Activated CD8-positive, alpha-beta T cell treated with anti-CD3 and anti-CD28 coated beads for 36 hours (primary cell): ENCODE measurements around the gene ATP6V0D1. TPM values are rescaled to one million over a fixed set of nuclear protein-coding genes. Genes with fewer than 3 reads are reported as not detected.
"Not testable (repeated sequence)": the region's sequence is repeated elsewhere in the genome, so short reads cannot be mapped to it uniquely, and the experiment has no call there.

Source experiments
- ATAC-seq: fragments of 200-7000 bp; cut with Tn5 transposase; one replicate; pipeline ENCODE4 v1.10.0; 2021; ENCODE audit warnings: mild to moderate bottlenecking, moderate library complexity
- CTCF ChIA-PET: fragments of 350-600 bp; sonication (Branson Sonifier 250); formaldehyde crosslinking; loops from one replicate; lab custom pipeline; 2021; ENCODE audit warnings: antibody characterized with exemption; lab: Charles Lee
- POLR2A ChIA-PET: fragments of 350-600 bp; sonication (Branson Sonifier 250); formaldehyde crosslinking; loops from one replicate; lab custom pipeline; 2021; ENCODE audit warnings: antibody characterized with exemption; lab: Charles Lee
- DNase-seq: peaks from one replicate; pipeline ENCODE4 v3.0.0-alpha.2; 2020
- H3K27ac Mint-ChIP-seq: one replicate; pipeline ENCODE4 v1.8.0; 2021; ENCODE audit warnings: mild to moderate bottlenecking, mixed read lengths
- H3K27me3 Mint-ChIP-seq: one replicate; pipeline ENCODE4 v1.8.0; 2021; ENCODE audit warnings: mixed read lengths
- H3K36me3 Mint-ChIP-seq: one replicate; pipeline ENCODE4 v1.8.0; 2021; ENCODE audit warnings: low read depth, mixed read lengths
- H3K4me1 Mint-ChIP-seq: one replicate; pipeline ENCODE4 v1.8.0; 2021; ENCODE audit warnings: low read depth, mixed read lengths
- H3K4me3 Mint-ChIP-seq: one replicate; pipeline ENCODE4 v1.8.0; 2021; ENCODE audit warnings: mild to moderate bottlenecking, moderate library complexity, mixed read lengths
- H3K9me3 Mint-ChIP-seq: one replicate; pipeline ENCODE4 v1.8.0; 2021; ENCODE audit warnings: mixed read lengths
- intact Hi-C: fragments of 100-400 bp; cut with micrococcal nuclease; formaldehyde crosslinking; loops from one replicate; pipeline ENCODE4 v1.10.0; 2022
- total RNA-seq, 2 experiments: library from RNA; stranded (reverse); gene quantifications; one replicate each; pipeline ENCODE4 v1.2.3, GENCODE V29; 2021
- TF ChIP-seq, protein P1 (sequence below): fragments of 200-600 bp; IDR thresholded peaks from one replicate; pipeline ENCODE4 v1.8.0; 2022; ENCODE audit warnings: antibody characterized with exemption, mild to moderate bottlenecking

ATP6V0D1 gene
- total RNA-seq, 2 experiments from 2014 or later, result 17.5 to 18.2 TPM

DNA sequence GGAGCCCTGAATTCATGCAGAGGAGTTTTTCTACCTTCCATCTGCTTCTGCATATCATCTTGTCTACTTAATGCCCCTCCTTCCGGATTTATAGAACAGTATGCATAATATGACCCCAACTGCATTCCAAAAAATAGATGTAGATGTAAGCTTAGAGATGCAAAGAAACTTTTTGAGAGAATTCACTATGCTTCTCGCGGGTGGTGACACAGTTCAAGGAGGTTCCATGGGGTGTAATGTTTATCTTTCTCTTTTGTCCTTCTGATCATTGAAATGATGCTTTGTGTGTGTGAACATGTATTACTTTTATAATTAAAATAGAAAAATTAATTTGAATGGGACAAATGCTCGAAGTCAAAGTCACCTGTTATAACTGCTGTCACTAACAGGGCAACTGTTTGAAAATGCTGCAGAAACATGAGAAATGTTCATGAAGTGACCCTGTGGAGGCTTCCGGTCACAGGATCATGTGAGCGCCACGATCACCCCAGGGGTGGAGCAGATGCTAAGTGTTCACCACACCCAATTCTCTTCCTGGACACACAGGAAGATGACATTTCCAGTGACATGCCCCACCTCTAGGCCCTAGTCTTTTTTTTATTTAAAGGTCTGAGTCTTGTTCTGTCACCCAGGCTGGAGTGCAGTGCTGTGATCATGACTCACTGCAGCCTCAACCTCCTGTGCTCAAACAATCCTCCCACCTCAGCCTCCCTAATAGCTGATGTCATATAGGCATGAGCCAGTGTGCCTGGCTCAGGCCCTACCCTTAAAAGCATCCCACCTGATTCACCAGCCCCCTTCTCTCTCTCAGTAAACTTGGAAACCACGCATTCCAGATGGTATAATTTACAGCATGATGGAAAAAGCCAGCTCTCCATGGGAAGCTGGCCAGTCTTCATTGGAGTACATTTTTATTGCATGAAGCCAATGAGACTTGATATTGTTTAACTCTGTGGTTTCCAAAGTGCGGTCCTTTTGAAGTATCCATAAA is 23.4 kb upstream of the ATP6V0D1 start:
- TF ChIP-seq, protein P1, sequence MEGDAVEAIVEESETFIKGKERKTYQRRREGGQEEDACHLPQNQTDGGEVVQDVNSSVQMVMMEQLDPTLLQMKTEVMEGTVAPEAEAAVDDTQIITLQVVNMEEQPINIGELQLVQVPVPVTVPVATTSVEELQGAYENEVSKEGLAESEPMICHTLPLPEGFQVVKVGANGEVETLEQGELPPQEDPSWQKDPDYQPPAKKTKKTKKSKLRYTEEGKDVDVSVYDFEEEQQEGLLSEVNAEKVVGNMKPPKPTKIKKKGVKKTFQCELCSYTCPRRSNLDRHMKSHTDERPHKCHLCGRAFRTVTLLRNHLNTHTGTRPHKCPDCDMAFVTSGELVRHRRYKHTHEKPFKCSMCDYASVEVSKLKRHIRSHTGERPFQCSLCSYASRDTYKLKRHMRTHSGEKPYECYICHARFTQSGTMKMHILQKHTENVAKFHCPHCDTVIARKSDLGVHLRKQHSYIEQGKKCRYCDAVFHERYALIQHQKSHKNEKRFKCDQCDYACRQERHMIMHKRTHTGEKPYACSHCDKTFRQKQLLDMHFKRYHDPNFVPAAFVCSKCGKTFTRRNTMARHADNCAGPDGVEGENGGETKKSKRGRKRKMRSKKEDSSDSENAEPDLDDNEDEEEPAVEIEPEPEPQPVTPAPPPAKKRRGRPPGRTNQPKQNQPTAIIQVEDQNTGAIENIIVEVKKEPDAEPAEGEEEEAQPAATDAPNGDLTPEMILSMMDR, result no peak
- Mint-ChIP-seq H3K4me3 (no peak overlapping the region), H3K4me1 (peaks cover 40% of the 10 kb centered on the region), H3K27me3 (no peaks in the 10 kb centered on the region), H3K27ac (peak overlapping the region; percentile 83), H3K9me3 (peaks cover 1% of the 10 kb centered on the region), H3K36me3 (peaks cover 4% of the 10 kb centered on the region)
- peak; percentile 75 for DNase-seq
- CTCF ChIA-PET, result interaction anchor here (0.6 to 3.8 kb wide), 6 partner anchors 10 to 23 kb away, joined by 3 to 16 read pairs (median 7); partner anchors contain the start of gene ATP6V0D1
- peak; percentile 97 for ATAC-seq
- intact Hi-C loops, result no loop called here
- POLR2A ChIA-PET, result interaction anchor here (0.6 kb wide), 2 partner anchors 83 to 311 kb away, joined by 3 read pairs; no protein-coding TSS in a partner anchor

DNA sequence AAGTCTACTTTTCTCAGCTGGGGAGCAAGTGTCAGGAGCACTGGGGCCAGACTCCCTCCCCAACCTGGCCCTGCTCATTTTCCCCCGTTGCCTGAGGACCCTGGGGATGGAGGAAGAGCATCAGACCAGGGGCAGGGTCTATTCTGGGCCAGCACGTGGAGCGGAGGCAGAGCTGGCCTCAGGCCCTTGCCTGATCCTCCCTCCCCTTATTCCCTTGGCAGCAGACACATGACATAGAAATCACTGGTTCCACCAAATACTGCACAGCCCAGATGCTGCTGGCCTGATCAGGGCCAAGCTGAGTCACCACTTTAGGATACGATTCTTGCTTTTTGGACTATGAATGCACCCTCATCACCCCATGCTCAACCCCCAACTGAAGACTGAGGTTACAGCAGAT is 18.1 kb upstream of the ATP6V0D1 start:
- Mint-ChIP-seq H3K36me3 (no peaks in the 10 kb centered on the region), H3K27me3 (no peaks in the 10 kb centered on the region), H3K27ac (no peak overlapping the region), H3K4me1 (peaks cover 10% of the 10 kb centered on the region), H3K9me3 (no peaks in the 10 kb centered on the region), H3K4me3 (no peak overlapping the region)
- POLR2A ChIA-PET, result interaction anchor here (0.8 to 1.3 kb wide), 2 partner anchors 9 to 18 kb away, joined by 3 to 4 read pairs; no protein-coding TSS in a partner anchor
- TF ChIP-seq, protein P1, result no peak
- CTCF ChIA-PET, result interaction anchor here (1.0 to 4.8 kb wide), 3 partner anchors 8 to 22 kb away, joined by 3 to 41 read pairs (median 4); no protein-coding TSS in a partner anchor
- intact Hi-C loops, result no loop called here
- no peak for ATAC-seq
- no peak for DNase-seq

DNA sequence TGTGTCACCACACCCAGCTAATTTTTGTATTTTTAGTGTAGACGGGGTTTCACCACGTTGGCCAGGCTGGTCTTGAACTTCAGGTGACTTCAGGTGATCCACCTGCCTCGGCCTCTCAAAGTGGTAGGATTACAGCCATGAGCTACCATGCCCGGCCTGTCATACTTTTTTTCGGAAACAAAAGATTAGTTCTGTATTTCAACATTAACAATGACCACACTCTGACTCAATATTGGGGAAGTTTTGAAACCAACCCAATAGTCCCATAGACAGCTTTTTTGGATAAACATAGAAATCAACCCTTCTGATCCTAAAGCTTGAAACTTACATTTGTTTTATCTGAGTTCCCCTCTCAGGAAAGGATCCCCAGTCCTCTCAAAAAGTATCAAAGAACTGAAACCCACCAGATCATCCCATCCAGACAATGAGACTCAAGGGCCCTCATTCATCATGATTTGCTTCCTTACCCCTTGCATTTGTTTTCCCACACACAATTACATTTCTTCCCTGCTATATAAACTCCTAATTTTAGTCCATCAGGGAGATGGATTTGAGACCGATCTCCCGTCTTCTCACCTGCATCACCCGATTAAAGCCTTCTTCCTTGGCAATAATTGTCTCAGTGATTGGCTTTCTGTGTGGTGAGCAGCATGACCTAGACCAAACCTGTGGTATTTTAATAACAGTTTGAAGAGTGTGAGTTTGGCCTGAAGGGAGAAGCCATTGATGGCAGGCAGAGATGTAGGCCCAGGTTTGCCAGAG is 9.6 kb upstream of the ATP6V0D1 start:
- H3K4me1 Mint-ChIP-seq, result peaks cover 5% of the 10 kb centered on the region
- DNase-seq (no peak), ATAC-seq (no peak)
- H3K27me3 Mint-ChIP-seq, result no peaks in the 10 kb centered on the region
- peaks cover 1% of the 10 kb centered on the region for H3K36me3 Mint-ChIP-seq
- no peaks in the 10 kb centered on the region for H3K9me3 Mint-ChIP-seq
- no peak overlapping the region for H3K4me3 Mint-ChIP-seq
- no peak overlapping the region for H3K27ac Mint-ChIP-seq
- TF ChIP-seq, protein P1, result no peak
- POLR2A ChIA-PET, result interaction anchor here (0.6 to 1.2 kb wide), 3 partner anchors 8 to 265 kb away, joined by 3 read pairs; no protein-coding TSS in a partner anchor
- intact Hi-C loops, result no loop called here
- CTCF ChIA-PET, result interaction anchor here (0.7 to 8.1 kb wide), 6 partner anchors 8 to 155 kb away, joined by 3 to 142 read pairs (median 12); partner anchors contain the start of genes ATP6V0D1 and CARMIL2

DNA sequence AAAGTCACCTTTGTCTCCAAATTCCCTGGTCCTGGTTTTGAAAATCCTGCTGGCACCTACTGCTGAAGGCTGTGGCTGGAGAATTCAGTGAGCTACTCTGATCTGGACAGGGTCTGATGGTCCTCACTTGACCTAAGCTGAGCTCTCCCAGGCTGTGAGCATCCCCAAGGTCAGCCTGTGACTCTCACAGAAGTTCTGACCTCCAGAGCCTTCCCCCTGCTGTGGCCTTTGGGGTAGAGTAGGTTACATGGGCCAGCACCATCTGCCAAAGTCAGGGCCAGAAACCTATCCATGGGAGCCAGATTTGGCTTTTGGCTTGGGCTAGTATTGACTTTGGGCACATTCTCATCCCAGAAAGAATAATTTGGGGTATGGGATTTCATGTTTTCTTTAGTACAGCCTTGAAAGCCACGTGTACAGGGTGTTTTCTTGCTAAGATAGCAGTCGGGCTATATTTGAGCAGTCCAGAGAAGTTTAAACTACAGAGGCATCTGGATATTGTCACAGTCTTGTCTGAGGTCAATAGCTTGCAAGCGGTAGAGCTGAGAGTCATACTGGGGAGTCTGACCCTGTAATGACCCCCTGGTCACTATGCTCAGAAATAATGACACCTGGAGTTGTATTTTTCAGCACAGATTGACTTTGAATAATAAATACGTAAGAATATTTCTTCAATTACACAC is 8.6 kb upstream of the ATP6V0D1 start:
- intact Hi-C loops, result no loop called here
- peaks cover 3% of the 10 kb centered on the region for H3K36me3 Mint-ChIP-seq
- no peaks in the 10 kb centered on the region for H3K9me3 Mint-ChIP-seq
- ChIA-PET CTCF (interaction anchor here (0.9 to 8.1 kb wide), 6 partner anchors 8 to 178 kb away, joined by 3 to 142 read pairs (median 22); partner anchors contain the start of gene ATP6V0D1), POLR2A (no interaction called here)
- ATAC-seq, result no peak
- peaks cover 6% of the 10 kb centered on the region for H3K4me1 Mint-ChIP-seq
- no peak overlapping the region for H3K4me3 Mint-ChIP-seq
- H3K27ac Mint-ChIP-seq, result peak overlapping the region; percentile 71
- TF ChIP-seq, protein P1, result no peak
- DNase-seq, result no peak
- no peaks in the 10 kb centered on the region for H3K27me3 Mint-ChIP-seq

DNA sequence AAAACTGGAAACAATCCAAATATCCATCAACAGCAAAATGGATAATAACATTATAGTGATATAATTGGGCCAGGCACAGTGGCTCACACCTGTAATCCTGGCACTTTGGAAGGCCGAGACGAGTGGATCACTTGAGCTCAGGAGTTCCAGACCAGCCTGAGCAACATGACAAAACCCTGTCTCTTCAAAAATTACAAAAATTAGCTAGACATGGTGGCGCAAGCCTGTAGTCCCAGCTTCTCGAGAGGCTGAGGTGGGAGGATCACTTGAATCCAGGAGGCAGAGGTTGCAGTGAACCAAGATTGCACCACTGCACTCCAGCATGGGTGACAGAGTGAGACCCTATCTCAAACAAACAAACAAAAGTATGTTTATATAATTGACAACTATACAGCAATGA is 6.6 kb upstream of the ATP6V0D1 start:
- H3K27me3 Mint-ChIP-seq, H3K36me3 Mint-ChIP-seq, DNase-seq, intact Hi-C loops, H3K9me3 Mint-ChIP-seq, H3K27ac Mint-ChIP-seq, ATAC-seq, POLR2A ChIA-PET, H3K4me3 Mint-ChIP-seq: not testable (repeated sequence)
- CTCF ChIA-PET, result interaction anchor here (5.7 to 8.1 kb wide), 2 partner anchors 27 to 34 kb away, joined by 33 to 142 read pairs; no protein-coding TSS in a partner anchor
- peaks cover 11% of the 10 kb centered on the region for H3K4me1 Mint-ChIP-seq
